Large intestine (tissue), 3 donors: ENCODE measurements around the gene EOLA1. TPM values are rescaled to one million over a fixed set of nuclear protein-coding genes. Genes with fewer than 3 reads are reported as not detected.
"Not testable (repeated sequence)": the region's sequence is repeated elsewhere in the genome, so short reads cannot be mapped to it uniquely, and the experiment has no call there.

Source experiments
- DNase-seq, 2 donors: peaks; one replicate each; pipeline versions ENCODE4 v3.0.0 to v3.0.0-alpha.2; 2013
- H3K27ac ChIP-seq: one replicate; pipeline ENCODE4 v1.5.1; 2013; ENCODE audit warnings: low read length
- H3K27me3 ChIP-seq: 2 replicates; pipeline ENCODE4 v1.6.1; 2013; ENCODE audit warnings: low read length; ENCODE audit not compliant: control insufficient read depth, insufficient read depth
- H3K36me3 ChIP-seq: 2 replicates; pipeline ENCODE4 v1.6.1; 2013; ENCODE audit warnings: low read length; ENCODE audit not compliant: control insufficient read depth, insufficient read depth
- H3K4me1 ChIP-seq: one replicate; pipeline ENCODE4 v1.6.1; 2013; ENCODE audit warnings: low read length; ENCODE audit not compliant: control insufficient read depth, insufficient read depth
- H3K4me3 ChIP-seq: one replicate; pipeline ENCODE4 v1.5.1; 2013; ENCODE audit warnings: low read length
- H3K9me3 ChIP-seq: one replicate; pipeline ENCODE4 v1.6.1; 2013; ENCODE audit warnings: mild to moderate bottlenecking, low read depth, low read length, moderate library complexity; ENCODE audit not compliant: control insufficient read depth
- WGBS: methylation state at CpG from one replicate; pipeline ENCODE4 v1.1.5; 2013; ENCODE audit warnings: low lambda C conversion rate; ENCODE audit not compliant: insufficient coverage; 5-methylcytosine and 5-hydroxymethylcytosine counted together
- polyA plus RNA-seq: library from polyadenylated mRNA; unstranded; fragments of 120-200 nt; gene quantifications from one replicate; pipeline ENCODE4 v1.2.1, GENCODE V29; 2013

EOLA1 gene
- polyA plus RNA-seq, 1 donor: 18.6 TPM

GRCh38 chrX:149540131-149540620, 636 bp upstream of the EOLA1 start:
- Histone ChIP-seq H3K27ac (peak overlapping the region; percentile 95), H3K36me3 (peaks cover 3% of the 10 kb centered on the region), H3K27me3 (no peaks in the 10 kb centered on the region), H3K9me3 (no peaks in the 10 kb centered on the region), H3K4me1 (peaks cover 3% of the 10 kb centered on the region), H3K4me3 (peak overlapping the region; percentile 89)
- DNase-seq: peak; percentile 72 to 80
- WGBS: no CpG with 5 or more reads among the region's 24 CpGs

GRCh38 chrX:149541521-149542047, 772 bp downstream of the EOLA1 start:
- DNase-seq: peak; percentile 12 to 58
- peaks cover 3% of the 10 kb centered on the region for H3K4me1 ChIP-seq
- peak overlapping the region; percentile 89 for H3K4me3 ChIP-seq
- H3K27ac ChIP-seq: peak overlapping the region; percentile 95
- no peaks in the 10 kb centered on the region for H3K27me3 ChIP-seq
- H3K36me3 ChIP-seq: no peaks in the 10 kb centered on the region
- H3K9me3 ChIP-seq: no peaks in the 10 kb centered on the region
- WGBS: no CpG with 5 or more reads among the region's 13 CpGs

- not testable (repeated sequence) for H3K4me1 ChIP-seq, H3K9me3 ChIP-seq, H3K27me3 ChIP-seq, H3K36me3 ChIP-seq, DNase-seq, H3K27ac ChIP-seq, H3K4me3 ChIP-seq
- WGBS: no CpG with 5 or more reads among the region's 29 CpGs
These were observed 5.0 kb downstream of the EOLA1 start for GRCh38 chrX:149545545-149546543.

- DNase-seq, H3K36me3 ChIP-seq, H3K9me3 ChIP-seq, H3K4me1 ChIP-seq, H3K27me3 ChIP-seq, H3K4me3 ChIP-seq, H3K27ac ChIP-seq: not testable (repeated sequence)
- no CpG with 5 or more reads among the region's 1 CpG for WGBS
These were observed 6.2 kb downstream of the EOLA1 start for GRCh38 chrX:149546962-149547361.

GRCh38 chrX:149547782-149548181, 7.0 kb downstream of the EOLA1 start:
- DNase-seq, H3K27ac ChIP-seq, H3K4me1 ChIP-seq, H3K4me3 ChIP-seq, H3K36me3 ChIP-seq, H3K27me3 ChIP-seq, H3K9me3 ChIP-seq: not testable (repeated sequence)
- no CpG with 5 or more reads among the region's 3 CpGs for WGBS

- not testable (repeated sequence) for DNase-seq
These were observed 8.9 kb downstream of the EOLA1 start, which contains the start of gene HSFX3 for GRCh38 chrX:149549701-149550100. HSFX3 (minus strand) TSS chrX:149549924; CDS start chrX:149549852, 72 bp downstream.

GRCh38 chrX:149550454-149550853, 9.6 kb downstream of the EOLA1 start:
- not testable (repeated sequence) for H3K27ac ChIP-seq, DNase-seq
- no CpG with 5 or more reads among the region's 1 CpG for WGBS

More at GRCh38 chrX:149549701-149550100, 8.9 kb downstream of the EOLA1 start, which contains the start of gene HSFX3:
- not testable (repeated sequence) for H3K9me3 ChIP-seq, H3K4me1 ChIP-seq, H3K36me3 ChIP-seq, H3K4me3 ChIP-seq, H3K27ac ChIP-seq, H3K27me3 ChIP-seq
- no CpG with 5 or more reads among the region's 6 CpGs for WGBS

GRCh38 chrX:149551245-149551938, 10.6 kb downstream of the EOLA1 start:
- not testable (repeated sequence) for H3K4me1 ChIP-seq, H3K36me3 ChIP-seq, H3K9me3 ChIP-seq, H3K27ac ChIP-seq, DNase-seq, H3K27me3 ChIP-seq, H3K4me3 ChIP-seq
- whole genome bisulfite sequencing: no CpG with 5 or more reads among the region's 4 CpGs

More at GRCh38 chrX:149550454-149550853, 9.6 kb downstream of the EOLA1 start:
- H3K4me1 ChIP-seq, H3K4me3 ChIP-seq, H3K9me3 ChIP-seq, H3K36me3 ChIP-seq, H3K27me3 ChIP-seq: not testable (repeated sequence)

GRCh38 chrX:149551939-149552248, 11.1 kb downstream of the EOLA1 start:
- not testable (repeated sequence) for H3K4me3 ChIP-seq, H3K27ac ChIP-seq, DNase-seq, H3K9me3 ChIP-seq, H3K4me1 ChIP-seq, H3K36me3 ChIP-seq, H3K27me3 ChIP-seq
- WGBS: no CpG with 5 or more reads among the region's 6 CpGs

GRCh38 chrX:149555251-149555650, 14.4 kb downstream of the EOLA1 start:
- not testable (repeated sequence) for H3K4me1 ChIP-seq, DNase-seq, H3K4me3 ChIP-seq, H3K27ac ChIP-seq, H3K27me3 ChIP-seq, H3K36me3 ChIP-seq, H3K9me3 ChIP-seq
- WGBS: no CpG with 5 or more reads among the region's 4 CpGs
